H1 (cell line): ENCODE measurements around the gene RBP3.

Source experiments
- BCL11A ChIP-seq, 2 experiments: IDR thresholded peaks; one replicate each; pipeline ENCODE4 v1.6.1; 2011; ENCODE audit warnings: low read depth in 2 of 2, low read length in 2 of 2, mild to moderate bottlenecking in 2 of 2
- CHD1 ChIP-seq: IDR thresholded peaks from 2 replicates; pipeline ENCODE4 v1.6.1; 2012; ENCODE audit warnings: low read depth, low read length, improper control_type of control experiment
- EGR1 ChIP-seq: IDR thresholded peaks from 2 replicates; pipeline ENCODE4 v1.6.1; 2011; ENCODE audit warnings: low read depth, low read length, borderline replicate concordance
- EZH2 ChIP-seq: fragments of 200-600 bp; sonication (generic); IDR thresholded peaks from 2 replicates; pipeline ENCODE4 v1.7.1; 2012; ENCODE audit warnings: low read depth, mild to moderate bottlenecking, moderate library complexity, low read length, inconsistent platforms; ENCODE audit not compliant: severe bottlenecking
- JUN ChIP-seq: IDR thresholded peaks from 2 replicates; pipeline ENCODE4 v1.6.1; 2011; ENCODE audit warnings: low read depth, mild to moderate bottlenecking, improper control_type of control experiment, low read length
- KDM1A ChIP-seq: fragments of 200-600, 300-600 bp; sonication (generic); IDR thresholded peaks from 2 replicates; pipeline ENCODE4 v1.7.1; 2016; ENCODE audit warnings: mild to moderate bottlenecking, low read length, borderline replicate concordance
- POLR2A ChIP-seq, 2 experiments: IDR thresholded peaks; 1 replicate in 1 of 2; 2 replicates in 1 of 2; pipeline ENCODE4 v1.6.1; 2011; ENCODE audit warnings: low read depth in 2 of 2, low read length in 2 of 2, mild to moderate bottlenecking in 2 of 2; ENCODE audit errors: control extremely low read depth in 1 of 2
- POLR2AphosphoS5 ChIP-seq: IDR thresholded peaks from 2 replicates; pipeline ENCODE4 v1.6.1; 2011; ENCODE audit warnings: low read depth, low read length
- SP4 ChIP-seq: IDR thresholded peaks from 2 replicates; pipeline ENCODE4 v1.6.1; 2012; ENCODE audit warnings: low read length, inconsistent platforms
- TCF12 ChIP-seq: IDR thresholded peaks from 2 replicates; pipeline ENCODE4 v1.6.1; 2011; ENCODE audit warnings: low read depth, mild to moderate bottlenecking, low read length
- TEAD4 ChIP-seq: IDR thresholded peaks from 2 replicates; pipeline ENCODE4 v1.6.1; 2012; ENCODE audit warnings: low read depth, low read length, inconsistent platforms, mixed read lengths
- YY1 ChIP-seq: IDR thresholded peaks from 2 replicates; pipeline ENCODE4 v1.6.1; 2011; ENCODE audit warnings: low read depth, mild to moderate bottlenecking, low read length
- TF ChIP-seq, protein P1 (sequence below), 3 experiments: IDR thresholded peaks; 1 replicate in 2 of 3; 2 replicates in 1 of 3; pipeline versions ENCODE4 v1.5.1 to v1.6.1; 2011; ENCODE audit warnings: low read length in 3 of 3, mild to moderate bottlenecking in 3 of 3, inconsistent platforms in 2 of 3, low read depth in 1 of 3, moderate library complexity in 1 of 3; ENCODE audit not compliant: insufficient read depth in 1 of 3; ENCODE audit errors: control extremely low read depth in 1 of 3

DNA sequence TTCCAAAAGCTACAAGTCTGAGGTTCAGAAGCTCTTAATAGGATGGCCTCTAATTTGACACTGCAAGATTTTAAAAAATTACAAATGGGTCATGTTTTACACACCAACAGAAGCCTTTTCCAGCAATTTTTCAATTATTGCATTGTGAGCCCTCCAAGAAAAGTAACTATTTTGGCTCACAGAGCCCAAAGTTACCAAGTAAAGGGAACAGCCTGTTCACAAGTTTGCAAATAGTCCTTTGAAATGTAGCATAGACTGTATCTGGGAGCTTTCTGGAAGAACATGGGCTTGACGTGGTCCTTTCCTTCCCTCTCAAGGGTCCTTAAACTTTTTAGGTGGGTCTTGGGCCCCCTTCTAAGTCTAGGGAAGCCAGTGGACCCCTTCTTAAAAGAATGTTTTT, 49.4 kb upstream of the RBP3 start:
- TF ChIP-seq, protein P1, sequence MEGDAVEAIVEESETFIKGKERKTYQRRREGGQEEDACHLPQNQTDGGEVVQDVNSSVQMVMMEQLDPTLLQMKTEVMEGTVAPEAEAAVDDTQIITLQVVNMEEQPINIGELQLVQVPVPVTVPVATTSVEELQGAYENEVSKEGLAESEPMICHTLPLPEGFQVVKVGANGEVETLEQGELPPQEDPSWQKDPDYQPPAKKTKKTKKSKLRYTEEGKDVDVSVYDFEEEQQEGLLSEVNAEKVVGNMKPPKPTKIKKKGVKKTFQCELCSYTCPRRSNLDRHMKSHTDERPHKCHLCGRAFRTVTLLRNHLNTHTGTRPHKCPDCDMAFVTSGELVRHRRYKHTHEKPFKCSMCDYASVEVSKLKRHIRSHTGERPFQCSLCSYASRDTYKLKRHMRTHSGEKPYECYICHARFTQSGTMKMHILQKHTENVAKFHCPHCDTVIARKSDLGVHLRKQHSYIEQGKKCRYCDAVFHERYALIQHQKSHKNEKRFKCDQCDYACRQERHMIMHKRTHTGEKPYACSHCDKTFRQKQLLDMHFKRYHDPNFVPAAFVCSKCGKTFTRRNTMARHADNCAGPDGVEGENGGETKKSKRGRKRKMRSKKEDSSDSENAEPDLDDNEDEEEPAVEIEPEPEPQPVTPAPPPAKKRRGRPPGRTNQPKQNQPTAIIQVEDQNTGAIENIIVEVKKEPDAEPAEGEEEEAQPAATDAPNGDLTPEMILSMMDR (IDR thresholded peaks at IDR 0.05; ENCODE audit: control extremely low read depth in 1 of 3, insufficient read depth in 1 of 3, low read depth in 1 of 3, low read length in 3 of 3), result no peak
- TF ChIP-seq BCL11A (IDR thresholded peaks at IDR 0.05; ENCODE audit: low read depth in 2 of 2, low read length in 2 of 2) (no peak), TEAD4 (no peak), YY1 (no peak), JUN (no peak), EGR1 (no peak), SP4 (no peak), EZH2 (no peak), KDM1A (no peak), POLR2AphosphoS5 (no peak), POLR2A (IDR thresholded peaks at IDR 0.05; ENCODE audit: control extremely low read depth in 1 of 2, low read depth in 2 of 2, low read length in 2 of 2) (no peak), CHD1 (no peak), TCF12 (no peak)
